ENCODE data around the gene KIF12.

The KIF12 gene

DNA sequence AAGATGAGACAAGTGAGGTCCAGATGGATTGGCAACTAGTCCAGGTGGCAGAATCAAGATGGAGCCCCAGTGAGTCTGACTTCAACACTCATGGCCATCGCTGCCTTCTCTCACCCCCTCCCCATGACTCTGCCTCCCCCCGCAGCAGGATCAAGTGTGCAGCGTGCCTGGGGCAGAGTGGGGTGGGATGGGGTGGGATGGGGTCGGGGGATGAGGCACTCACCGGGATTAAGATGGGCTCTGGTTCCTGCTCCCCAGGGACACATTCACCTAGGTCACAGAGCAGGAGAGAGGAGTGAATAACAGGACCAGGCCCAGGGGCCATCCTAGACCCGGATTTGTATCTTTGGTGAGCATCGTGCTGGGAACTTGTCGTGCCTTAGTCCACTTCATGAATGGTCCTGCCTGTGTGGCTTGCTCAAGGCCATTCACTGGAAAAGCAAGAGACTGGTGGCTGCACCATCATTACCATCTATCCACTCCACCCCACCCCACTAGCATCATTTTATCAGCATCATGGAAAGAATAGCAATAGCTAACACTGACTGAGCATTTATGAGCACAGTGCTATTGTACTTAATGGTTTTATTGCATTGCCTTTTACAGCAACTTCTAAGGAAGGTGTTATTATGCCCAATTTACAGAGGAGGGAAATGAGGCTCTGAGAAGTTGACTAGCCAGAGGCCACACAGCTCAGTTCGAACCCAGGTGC lies 29.5 kb downstream of the KIF12 start:
- no peak for DNase-seq (ENCODE audit: low read depth in 2 of 3, low spot score in 1 of 3)

DNA sequence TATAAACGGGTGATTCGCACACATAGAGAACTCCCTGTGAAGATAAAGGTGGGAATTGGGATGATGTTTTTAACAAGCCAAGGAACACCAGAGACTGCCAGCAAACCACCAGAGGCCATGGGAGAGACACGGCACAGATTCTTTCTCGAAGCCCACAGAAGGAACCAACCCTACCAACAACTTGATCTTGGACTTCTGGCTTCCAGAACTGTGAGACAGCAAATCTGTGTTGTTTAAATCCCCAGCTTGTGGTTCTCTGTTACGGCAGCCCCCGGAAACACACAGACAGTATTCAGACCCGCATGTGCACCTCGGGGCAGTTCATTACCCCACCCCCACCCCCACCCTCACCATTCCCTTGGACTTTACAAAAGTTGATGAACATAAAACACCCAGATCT lies 33.8 kb downstream of the KIF12 start:
- DNase-seq (ENCODE audit: low read depth in 2 of 3, low spot score in 1 of 3): no peak

DNA sequence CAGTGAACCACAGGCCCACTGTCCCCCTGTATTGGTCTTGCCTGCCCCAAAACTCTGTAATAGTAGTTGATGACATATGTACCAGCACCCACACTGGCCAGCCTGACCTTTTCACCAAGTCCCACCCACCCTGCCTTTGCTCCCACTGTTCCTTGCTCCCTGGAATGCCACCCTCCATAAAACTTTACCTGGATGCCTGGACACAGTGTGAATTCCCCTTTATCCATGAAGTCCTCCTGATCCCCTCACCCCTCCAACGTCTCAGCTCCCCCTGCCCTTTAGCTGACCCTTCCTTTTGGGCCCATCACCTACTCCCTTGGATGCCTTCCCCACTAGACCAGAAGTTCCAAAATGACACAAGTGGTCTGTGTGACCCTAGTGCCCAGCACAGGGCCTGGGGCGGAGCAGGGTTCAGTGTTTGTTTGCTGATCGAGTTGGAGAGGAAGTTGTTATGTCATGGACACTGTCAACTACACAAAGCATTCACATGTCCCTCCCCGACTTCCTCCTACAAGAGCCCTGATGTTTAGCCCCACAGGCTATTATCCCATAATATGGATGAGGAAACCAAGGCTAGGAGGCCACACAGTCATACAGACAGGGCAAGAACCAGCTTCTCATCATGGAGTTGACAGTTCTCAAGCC lies 37.1 kb downstream of the KIF12 start:
- DNase-seq (ENCODE audit: low read depth in 2 of 3, low spot score in 1 of 3): no peak

DNA sequence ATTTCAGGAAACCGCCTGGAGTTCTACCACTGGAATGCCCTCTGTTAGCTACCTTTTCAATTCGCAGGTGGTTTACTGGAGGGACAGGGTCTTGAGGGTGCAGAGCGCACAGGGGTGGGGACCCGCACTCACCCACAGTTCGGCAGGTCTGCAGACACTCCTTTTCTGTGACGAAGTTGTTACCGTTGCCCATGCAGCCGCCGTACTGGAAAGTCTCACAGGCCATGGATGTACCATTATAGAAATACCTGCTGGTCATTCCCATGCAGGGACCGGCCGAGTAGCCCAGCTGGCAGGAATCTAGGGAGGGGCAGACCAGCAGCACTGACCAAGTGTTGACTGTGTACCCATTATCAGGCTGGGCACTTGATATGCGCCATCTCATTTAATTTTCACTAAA lies 37.8 kb downstream of the KIF12 start:
- DNase-seq (ENCODE audit: low read depth in 2 of 3, low spot score in 1 of 3): no peak

DNA sequence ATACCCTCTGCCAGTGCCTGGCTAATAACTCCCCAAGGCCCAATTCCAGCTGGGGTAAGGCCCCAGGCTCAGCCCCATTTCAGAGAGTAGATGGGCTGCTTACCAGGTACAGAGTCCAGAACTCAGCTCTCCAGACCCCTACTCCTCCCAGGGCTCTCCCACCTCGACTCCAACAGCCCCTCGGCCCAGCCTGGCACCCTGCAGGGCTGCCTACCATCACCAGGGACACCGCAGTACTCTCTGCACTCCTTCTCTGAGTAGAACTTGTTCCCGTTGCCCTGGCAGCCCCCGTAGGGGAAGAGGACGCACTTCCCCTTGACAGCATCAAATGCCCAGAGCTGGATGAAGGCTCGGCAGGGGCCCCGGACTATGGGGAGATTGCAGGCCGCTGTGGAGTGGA lies 38.4 kb downstream of the KIF12 start:
- DNase-seq (ENCODE audit: low read depth in 2 of 3, low spot score in 1 of 3): no peak

DNA sequence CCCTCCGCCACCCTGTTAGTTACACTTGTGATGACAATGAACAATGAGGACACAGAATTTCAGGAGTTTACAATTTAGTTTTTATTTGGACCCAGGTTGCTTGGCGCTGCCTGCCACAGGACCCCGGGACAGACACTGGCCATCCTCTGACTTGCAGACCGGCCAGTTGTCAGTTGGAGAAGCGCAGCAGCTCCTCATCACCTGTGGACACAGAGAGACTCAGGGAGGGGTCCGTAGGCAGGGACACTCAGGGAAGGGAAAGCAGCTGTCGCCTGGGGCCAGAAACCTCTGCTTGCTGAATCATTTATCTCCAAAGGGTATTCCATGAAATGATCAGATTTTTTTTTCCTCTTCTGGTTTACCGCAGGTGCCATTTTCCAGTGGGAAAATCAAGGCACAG lies 39.0 kb downstream of the KIF12 start:
- DNase-seq (ENCODE audit: low read depth in 2 of 3, low spot score in 1 of 3): no peak

DNA sequence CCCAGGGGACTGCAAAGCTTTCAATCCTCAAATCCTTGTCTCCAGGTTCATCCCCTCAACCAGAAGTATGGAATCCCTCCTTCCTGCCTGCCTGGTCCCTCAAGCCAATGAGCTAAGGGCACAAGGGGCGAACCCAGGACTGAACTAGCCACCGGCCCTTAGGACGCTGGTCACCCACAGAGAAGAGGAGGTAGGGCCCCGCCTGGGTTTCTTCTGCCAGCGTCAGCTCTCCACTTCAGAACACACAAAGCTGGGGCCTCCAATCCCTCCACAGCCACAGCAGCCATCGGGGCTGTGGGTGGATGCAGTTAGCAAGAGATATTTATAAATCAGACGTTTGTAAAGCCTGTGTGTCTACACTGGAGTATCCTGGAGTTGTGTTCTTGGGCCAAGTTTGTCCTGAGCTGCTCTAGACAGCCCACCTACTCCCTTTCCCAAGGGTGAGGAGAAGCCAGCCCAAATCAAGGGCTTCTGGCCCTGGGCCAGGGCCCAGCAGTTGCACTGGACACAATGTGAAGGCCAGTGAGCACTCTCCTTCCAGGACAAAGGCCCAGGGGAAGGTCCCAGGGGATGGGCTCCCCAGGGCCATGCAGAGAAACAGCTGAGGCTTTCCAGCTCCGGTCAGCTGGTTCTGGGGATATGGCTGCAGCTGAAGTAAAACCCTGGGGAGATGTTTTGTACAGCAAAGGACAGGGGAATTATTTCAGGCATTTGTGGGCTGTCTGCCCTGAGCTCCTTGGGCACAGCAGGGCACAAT lies 39.9 kb downstream of the KIF12 start:
- no peak for DNase-seq (ENCODE audit: low read depth in 2 of 3, low spot score in 1 of 3)

DNA sequence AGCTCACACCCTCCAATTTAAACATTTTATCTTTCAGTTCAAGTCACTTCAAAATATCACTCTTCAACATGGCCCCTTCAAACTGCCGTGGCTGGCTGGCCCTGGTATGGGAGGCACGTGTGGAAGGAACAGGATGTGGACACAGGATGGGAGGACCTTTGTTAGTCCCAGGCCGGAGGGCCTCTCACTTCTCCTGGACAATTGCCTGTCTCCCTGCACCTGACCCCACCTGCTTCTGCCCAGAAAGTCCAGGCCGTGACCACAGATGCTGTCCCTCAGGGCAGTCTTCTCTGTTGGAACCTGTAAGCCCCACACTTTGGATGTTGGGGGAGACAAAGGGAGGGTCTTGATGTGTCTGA lies 40.4 kb downstream of the KIF12 start:
- no peak for DNase-seq (ENCODE audit: low read depth in 2 of 3, low spot score in 1 of 3)

DNA sequence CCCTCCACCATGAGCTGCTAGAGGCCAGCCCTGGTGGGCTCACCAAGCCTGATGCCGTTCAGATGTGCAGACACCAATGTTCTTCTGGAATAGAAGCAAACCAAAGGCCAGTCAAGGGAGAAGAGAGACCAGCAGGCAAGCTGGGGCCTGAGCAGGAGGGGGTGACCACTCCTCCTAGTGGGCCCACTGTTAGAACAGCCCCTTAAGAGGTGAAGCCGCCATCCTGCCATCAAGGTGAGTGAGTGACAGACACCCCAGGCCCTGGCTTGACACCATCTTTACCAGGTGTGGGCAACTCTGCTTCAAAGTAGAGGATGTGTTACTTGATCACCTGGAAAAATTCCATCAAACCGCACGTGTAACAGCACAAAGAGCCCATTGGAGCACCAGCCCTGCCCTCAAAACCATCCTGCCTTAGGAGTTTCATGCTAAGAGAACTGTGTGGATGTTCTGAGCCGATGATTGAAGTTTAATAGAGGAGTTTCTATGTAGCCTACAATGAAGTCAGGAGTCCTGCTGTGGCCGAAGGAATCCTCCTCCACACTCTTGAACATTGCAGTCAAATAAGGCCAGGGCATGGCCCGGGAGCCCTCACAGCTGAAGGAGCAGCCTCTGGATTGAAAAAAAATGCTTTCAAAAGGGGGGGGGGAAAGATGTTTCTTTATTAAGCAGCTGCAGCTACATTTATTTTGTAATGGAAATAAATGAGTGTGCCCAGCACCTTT lies 41.8 kb downstream of the KIF12 start:
- DNase-seq (ENCODE audit: low read depth in 2 of 3, low spot score in 1 of 3): no peak

DNA sequence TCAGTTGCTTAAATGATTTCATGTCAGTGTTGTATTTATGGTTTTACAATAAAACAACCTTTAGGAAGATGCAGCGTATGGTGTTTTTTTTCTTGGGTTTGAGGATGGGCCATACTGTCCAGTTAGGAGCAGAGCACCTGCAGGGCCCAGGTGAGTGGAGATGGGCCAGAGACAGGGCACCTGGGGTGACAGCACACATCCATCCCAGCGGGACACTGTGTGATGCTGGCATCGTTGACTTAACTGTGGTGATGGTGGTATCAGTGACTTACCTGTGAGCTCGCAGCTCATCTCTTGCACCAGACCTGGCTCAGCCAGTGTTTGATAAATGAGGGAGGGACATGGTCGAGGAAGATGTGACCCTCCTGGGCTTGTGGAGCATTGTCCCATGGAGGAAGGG lies 42.6 kb downstream of the KIF12 start:
- DNase-seq (ENCODE audit: low read depth in 2 of 3, low spot score in 1 of 3): no peak

DNA sequence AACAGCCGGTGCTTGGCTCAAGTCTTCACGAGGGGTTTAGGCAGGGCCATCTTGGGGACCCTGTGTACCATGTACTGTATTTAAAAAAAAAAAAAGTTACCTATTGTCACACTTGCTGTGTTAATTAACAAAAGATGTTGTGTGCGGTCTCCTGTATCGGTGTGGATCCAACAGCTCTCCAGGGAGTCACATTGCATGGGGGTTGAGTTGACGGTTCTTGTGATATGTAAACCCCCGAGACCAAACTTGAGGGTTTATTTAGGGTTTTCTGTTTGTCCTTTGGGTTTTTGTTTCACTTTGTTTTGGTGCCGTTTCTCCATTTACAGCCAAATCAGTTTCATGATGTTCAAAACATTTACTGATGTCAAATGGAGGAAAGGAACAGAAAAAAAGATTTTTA lies 43.2 kb downstream of the KIF12 start:
- no peak for DNase-seq (ENCODE audit: low read depth in 2 of 3, low spot score in 1 of 3)

DNA sequence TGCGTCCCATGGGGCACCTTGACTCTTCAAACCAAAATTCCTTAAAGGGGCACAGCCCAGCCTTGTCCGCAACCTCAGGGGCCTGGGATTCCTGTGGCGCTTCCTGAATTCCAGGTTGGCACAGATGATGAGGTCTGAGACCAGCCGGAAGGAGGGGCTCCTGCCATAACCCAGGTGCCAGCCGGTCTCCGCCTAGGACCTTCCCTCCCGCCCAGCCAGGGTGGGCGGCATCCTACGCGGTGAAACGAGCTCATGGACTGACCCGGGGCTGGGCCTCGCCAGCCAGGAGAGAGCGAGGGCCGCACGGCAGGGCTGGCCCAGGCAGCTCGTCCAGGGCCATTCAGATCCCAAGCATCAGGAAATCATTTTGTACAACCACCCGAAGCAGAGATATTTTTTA lies 44.0 kb downstream of the KIF12 start:
- DNase-seq (ENCODE audit: low read depth in 2 of 3, low spot score in 1 of 3): no peak

DNA sequence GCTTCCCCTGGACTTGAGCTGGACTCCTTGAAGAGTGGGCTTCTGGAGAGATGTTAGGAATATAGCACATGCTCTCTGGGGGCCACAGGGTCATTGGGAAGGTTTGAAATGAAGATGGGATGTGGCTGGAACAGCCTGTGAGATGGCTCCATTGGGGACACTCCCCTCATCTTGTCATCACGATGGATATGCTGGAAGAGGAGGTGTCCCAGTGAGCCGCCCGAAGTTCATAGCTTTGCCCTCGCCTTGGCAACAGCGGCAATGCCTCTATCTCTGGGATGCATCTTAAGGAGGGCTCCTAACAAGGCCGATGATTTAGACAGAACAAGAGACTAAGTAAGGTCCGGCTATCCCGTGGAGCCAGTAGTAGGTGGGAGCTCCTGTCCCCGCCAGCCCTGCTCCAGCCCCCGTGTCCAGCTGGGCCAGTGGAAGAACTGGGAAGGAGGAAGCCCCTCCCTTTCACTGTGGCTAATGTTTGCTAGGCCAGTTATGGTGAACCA lies 44.9 kb downstream of the KIF12 start:
- no peak for DNase-seq (ENCODE audit: low read depth in 2 of 3, low spot score in 1 of 3)

DNA sequence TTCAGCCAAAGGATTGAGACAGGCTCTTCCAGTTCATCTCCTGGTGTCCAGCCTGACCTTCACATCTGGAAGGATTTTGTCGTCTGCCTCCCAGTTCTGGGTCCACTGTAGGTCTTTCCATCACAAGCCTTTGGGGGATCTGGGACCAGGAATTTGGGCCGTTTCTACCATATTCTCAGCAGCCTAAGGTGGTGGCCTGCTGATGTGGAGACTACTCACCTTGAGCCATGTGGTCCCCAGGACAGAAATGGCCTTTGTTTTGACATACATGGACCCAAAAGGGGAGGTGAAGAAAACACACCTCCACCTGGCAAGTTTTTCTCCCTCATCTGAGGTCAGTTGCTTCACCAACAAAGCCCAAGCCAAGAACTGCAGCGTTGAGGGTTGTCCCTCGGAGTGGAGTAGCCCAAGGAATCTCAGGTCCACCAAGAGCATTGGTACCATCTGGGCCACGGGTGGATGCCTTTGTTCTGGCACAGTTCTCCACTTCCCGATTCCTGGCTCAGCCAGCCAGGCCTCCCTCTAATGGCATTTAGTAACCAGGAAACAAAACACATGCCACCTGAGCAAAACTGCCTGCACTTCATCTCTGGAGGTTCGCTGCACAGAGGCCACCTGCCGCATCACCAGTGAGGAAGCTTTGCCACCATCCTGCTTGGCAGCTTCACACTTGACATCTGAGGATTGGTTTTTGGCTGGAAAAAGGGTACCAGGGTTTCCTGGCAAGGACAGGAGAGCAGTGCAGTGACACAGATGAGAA lies 45.7 kb downstream of the KIF12 start:
- DNase-seq (ENCODE audit: low read depth in 2 of 3, low spot score in 1 of 3): no peak

DNA sequence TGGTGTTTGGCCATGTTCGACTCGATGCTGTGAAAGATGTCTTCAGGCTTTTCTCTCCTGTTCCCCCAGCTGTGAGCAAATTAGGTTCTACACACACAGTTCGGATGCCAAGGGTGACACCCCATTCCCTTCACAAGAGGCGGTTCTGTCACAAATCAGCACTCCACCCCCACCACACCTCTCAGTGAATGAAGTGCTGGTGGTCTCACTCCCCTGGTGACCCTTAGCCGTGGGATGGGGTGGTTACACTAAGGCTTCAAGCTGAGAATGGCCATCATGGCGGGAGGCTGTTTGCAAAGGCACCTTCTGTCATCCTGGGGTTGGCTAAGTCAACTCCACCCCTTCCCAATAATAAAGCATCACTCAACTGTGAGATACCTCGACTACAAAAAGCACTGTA lies 47.4 kb downstream of the KIF12 start:
- DNase-seq (ENCODE audit: low read depth in 2 of 3, low spot score in 1 of 3): no peak

DNA sequence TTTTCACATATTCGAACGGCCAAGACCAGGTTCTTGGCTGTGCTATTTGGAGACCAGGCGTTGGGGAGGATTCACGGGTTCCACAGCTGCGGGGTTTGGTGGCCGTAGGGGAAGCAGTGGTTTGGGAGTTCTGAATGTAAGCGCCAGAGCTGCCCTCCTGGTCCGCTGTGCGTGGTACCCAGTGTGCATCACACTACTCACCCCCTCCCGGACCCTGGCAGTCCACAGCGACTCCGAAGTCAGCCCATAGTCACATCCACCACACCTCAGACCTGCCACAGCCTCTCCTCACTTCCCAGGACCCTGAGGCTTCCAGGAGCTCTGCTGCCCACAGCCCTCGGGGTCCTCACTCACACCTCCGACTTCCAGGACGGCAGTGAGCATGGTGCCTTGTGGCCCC lies 47.8 kb downstream of the KIF12 start:
- DNase-seq (ENCODE audit: low read depth in 2 of 3, low spot score in 1 of 3): no peak

DNA sequence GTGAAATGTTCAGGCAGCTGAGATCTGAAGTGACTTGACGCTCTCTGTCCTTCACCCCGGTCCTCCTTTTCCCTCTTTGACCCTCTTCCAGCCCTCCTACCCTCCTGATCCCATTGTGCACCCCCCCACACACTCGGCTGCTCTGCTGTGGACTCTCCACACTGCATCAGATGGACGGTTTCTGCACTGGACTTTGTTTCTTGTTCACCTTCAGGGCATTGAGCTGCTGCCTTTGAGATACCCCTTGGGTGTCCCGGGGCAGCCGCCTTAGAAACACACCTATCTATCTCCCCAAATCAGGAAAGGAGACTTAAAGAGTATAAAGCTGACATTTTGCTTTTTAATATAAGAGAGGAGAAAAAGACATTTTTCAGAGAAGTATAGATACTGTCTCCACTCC lies 48.4 kb downstream of the KIF12 start:
- no peak for DNase-seq (ENCODE audit: low read depth in 2 of 3, low spot score in 1 of 3)

DNA sequence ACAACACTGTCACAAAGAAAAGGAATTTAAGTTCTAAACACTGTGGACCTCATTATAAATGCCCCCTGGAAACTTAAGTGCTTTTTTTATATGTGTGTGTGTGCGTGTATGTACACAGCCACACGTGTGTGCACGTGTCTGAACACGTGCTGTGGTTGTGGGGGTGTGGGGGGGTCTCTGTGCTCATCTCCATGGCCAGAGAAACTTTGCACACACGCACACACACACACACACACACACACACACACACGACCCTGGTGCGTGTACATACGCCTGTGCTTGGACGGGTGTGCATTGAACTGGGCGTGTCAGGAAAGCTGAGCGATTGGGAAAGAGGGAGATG lies 48.9 kb downstream of the KIF12 start:
- no peak for DNase-seq (ENCODE audit: low read depth in 2 of 3, low spot score in 1 of 3)

DNA sequence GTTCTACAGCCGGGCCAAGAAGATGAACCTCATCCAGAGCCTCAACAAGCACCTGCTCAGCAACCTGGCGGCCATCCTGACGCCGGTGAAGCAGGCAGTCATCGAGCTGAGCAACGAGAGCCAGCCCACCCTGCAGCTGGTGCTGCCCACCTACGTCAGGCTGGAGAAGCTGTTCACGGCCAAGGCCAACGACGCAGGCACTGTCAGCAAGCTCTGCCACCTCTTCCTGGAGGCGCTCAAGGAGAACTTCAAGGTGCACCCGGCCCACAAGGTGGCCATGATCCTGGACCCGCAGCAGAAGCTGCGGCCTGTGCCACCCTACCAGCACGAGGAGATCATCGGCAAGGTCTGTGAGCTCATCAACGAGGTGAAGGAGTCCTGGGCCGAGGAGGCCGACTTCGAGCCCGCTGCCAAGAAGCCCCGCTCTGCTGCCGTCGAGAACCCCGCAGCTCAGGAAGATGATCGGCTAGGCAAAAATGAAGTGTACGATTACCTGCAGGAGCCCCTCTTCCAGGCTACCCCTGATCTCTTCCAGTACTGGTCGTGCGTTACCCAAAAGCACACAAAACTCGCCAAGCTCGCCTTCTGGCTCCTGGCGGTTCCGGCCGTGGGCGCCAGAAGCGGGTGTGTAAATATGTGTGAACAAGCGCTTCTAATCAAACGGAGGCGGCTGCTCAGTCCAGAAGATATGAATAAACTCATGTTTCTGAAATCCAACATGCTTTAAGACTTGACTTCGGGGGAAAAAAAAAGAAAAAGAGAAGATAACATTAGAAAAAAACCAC lies 49.5 kb downstream of the KIF12 start:
- no peak for DNase-seq (ENCODE audit: low read depth in 2 of 3, low spot score in 1 of 3)

Data from stimulated activated CD4-positive, alpha-beta T cell treated with anti-CD3 and anti-CD28 coated beads, Interleukin-12 subunit alpha, Interleukin-12 subunit beta, amount 100 ng/mL, for 48 hours (primary cell).